GM23338 (cell line): Measurements from ENCODE around the gene CD4.

Experiments
- EZH2 ChIP-seq: fragments of 200-600 bp; sonication (generic); IDR thresholded peaks from one replicate; pipeline ENCODE4 v1.8.0; 2017; ENCODE audit warnings: antibody characterized with exemption, mild to moderate bottlenecking, low read depth; ENCODE audit not compliant: unreplicated experiment
- EZH2phosphoT487 ChIP-seq: fragments of 200-600 bp; sonication (generic); IDR thresholded peaks from one replicate; pipeline ENCODE4 v1.8.1; 2018; ENCODE audit warnings: antibody characterized with exemption; ENCODE audit not compliant: unreplicated experiment
- POLR2AphosphoS5 ChIP-seq: IDR thresholded peaks from 2 replicates; pipeline ENCODE4 v1.6.1; 2016; ENCODE audit warnings: antibody characterized with exemption, low read depth
- TF ChIP-seq, protein P1 (sequence below), 2 experiments: fragments of 200-600 bp in 1 of 2; sonication (generic) in 1 of 2; conservative IDR thresholded peaks; 2 replicates each; pipeline versions ENCODE4 v1.5.1 to v1.6.1; 2016 to 2017; ENCODE audit warnings: antibody characterized with exemption in 2 of 2, low read depth in 2 of 2, mild to moderate bottlenecking in 2 of 2, moderate library complexity in 1 of 2
- TF ChIP-seq, protein P2 (sequence below): IDR thresholded peaks from one replicate; pipeline ENCODE4 v1.6.1; 2018; ENCODE audit warnings: antibody characterized with exemption; ENCODE audit not compliant: unreplicated experiment

DNA sequence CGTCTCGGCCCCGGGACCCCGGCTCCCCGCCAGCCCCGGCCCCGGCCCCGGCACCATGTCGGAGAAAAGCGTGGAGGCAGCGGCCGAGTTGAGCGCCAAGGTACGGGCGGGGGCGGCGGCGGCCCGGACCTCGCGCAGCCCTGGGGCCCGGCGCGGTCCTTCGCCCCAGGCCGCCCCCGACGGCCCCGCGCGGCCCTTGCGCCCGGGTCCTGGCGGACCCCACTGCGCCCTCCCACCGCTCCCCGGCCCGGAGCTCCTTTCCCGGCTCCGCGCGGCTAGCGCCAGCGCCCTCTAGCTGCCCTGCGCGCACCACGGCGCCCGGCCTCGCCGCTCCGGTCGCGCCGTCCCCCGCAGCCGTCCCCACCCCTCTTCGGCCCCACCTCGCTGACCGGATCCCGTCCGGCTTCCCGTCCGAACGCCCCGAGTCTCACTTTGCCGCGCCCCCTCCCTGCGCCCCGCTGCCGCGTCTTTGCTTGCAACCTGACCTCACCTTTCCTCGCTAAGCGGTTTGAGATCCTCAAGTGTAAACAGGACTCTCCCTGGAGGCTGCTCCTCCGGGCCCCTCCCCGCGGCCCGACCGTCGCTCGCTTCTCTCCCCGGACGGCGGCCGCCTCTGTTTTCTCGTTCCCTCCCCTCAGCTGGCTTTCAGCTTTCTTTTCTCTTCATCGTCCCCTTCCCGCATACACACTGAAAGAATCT, 22.5 kb upstream of the CD4 start:
- TF ChIP-seq, protein P1, sequence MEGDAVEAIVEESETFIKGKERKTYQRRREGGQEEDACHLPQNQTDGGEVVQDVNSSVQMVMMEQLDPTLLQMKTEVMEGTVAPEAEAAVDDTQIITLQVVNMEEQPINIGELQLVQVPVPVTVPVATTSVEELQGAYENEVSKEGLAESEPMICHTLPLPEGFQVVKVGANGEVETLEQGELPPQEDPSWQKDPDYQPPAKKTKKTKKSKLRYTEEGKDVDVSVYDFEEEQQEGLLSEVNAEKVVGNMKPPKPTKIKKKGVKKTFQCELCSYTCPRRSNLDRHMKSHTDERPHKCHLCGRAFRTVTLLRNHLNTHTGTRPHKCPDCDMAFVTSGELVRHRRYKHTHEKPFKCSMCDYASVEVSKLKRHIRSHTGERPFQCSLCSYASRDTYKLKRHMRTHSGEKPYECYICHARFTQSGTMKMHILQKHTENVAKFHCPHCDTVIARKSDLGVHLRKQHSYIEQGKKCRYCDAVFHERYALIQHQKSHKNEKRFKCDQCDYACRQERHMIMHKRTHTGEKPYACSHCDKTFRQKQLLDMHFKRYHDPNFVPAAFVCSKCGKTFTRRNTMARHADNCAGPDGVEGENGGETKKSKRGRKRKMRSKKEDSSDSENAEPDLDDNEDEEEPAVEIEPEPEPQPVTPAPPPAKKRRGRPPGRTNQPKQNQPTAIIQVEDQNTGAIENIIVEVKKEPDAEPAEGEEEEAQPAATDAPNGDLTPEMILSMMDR (conservative IDR thresholded peaks at IDR 0.05; ENCODE audit: low read depth in 2 of 2): peak; percentile 47 to 70
- TF ChIP-seq, protein P2, sequence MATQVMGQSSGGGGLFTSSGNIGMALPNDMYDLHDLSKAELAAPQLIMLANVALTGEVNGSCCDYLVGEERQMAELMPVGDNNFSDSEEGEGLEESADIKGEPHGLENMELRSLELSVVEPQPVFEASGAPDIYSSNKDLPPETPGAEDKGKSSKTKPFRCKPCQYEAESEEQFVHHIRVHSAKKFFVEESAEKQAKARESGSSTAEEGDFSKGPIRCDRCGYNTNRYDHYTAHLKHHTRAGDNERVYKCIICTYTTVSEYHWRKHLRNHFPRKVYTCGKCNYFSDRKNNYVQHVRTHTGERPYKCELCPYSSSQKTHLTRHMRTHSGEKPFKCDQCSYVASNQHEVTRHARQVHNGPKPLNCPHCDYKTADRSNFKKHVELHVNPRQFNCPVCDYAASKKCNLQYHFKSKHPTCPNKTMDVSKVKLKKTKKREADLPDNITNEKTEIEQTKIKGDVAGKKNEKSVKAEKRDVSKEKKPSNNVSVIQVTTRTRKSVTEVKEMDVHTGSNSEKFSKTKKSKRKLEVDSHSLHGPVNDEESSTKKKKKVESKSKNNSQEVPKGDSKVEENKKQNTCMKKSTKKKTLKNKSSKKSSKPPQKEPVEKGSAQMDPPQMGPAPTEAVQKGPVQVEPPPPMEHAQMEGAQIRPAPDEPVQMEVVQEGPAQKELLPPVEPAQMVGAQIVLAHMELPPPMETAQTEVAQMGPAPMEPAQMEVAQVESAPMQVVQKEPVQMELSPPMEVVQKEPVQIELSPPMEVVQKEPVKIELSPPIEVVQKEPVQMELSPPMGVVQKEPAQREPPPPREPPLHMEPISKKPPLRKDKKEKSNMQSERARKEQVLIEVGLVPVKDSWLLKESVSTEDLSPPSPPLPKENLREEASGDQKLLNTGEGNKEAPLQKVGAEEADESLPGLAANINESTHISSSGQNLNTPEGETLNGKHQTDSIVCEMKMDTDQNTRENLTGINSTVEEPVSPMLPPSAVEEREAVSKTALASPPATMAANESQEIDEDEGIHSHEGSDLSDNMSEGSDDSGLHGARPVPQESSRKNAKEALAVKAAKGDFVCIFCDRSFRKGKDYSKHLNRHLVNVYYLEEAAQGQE: no peak
- no peak for TF ChIP-seq EZH2
- peak; percentile 63; the same call in 1 of the 2 replicates for TF ChIP-seq POLR2AphosphoS5
- TF ChIP-seq EZH2phosphoT487: no peak
